Endothelial cell of umbilical vein (primary cell): ENCODE results near the gene KRT86. TPM values are rescaled to one million over a fixed set of nuclear protein-coding genes. Genes with fewer than 3 reads are reported as not detected.

Experiments used
- BruUV-seq: library from RNA; stranded (reverse); fragments of 400-500 nt; replicated peaks from 2 replicates; lab custom pipeline; 2021; lab: Mats Ljungman, UMichigan
- CTCF ChIA-PET: fragments of 300-600, 350-600 bp; sonication (Branson Sonifier 250); formaldehyde crosslinking; loops from one replicate; lab custom pipeline; 2021; ENCODE audit warnings: antibody characterized with exemption, inconsistent platforms; lab: Charles Lee
- POLR2A ChIA-PET: fragments of 300-600, 350-600 bp; sonication (Branson Sonifier 250); formaldehyde crosslinking; loops from one replicate; lab custom pipeline; 2021; ENCODE audit warnings: antibody characterized with exemption, inconsistent platforms; lab: Charles Lee
- DNase-seq: peaks from one replicate; pipeline ENCODE4 v3.0.0-alpha.2; 2011; ENCODE audit warnings: low read depth, low spot score
- FAIRE-seq: peaks from 2 replicates; lab custom pipeline; 2011; peaks lifted over from hg19 to GRCh38; lab: Jason Lieb, UNC
- H2AFZ ChIP-seq: 2 replicates; pipeline ENCODE4 v1.6.0; 2012; ENCODE audit warnings: low read depth, low read length, control low read depth, inconsistent platforms
- H3K27ac ChIP-seq: 2 replicates; pipeline ENCODE4 v1.5.1; 2011; ENCODE audit warnings: low read depth, mild to moderate bottlenecking, control low read depth, low read length, moderate library complexity; ENCODE audit not compliant: insufficient read depth
- H3K27me3 ChIP-seq, 2 experiments: 2 replicates each; pipeline versions ENCODE4 v1.6.0 to v1.6.1; 2011; ENCODE audit warnings: low read length in 2 of 2, mixed read lengths in 1 of 2; ENCODE audit not compliant: control insufficient read depth in 2 of 2, insufficient read depth in 2 of 2
- H3K36me3 ChIP-seq, 2 experiments: 2 replicates in 1 of 2; 3 replicates in 1 of 2; pipeline ENCODE4 v1.5.1; 2011; ENCODE audit warnings: low read length in 2 of 2, mild to moderate bottlenecking in 1 of 2, moderate library complexity in 1 of 2; ENCODE audit not compliant: control insufficient read depth in 2 of 2, insufficient read depth in 2 of 2; ENCODE audit errors: extremely low read depth in 1 of 2
- H3K4me1 ChIP-seq: 3 replicates; pipeline ENCODE4 v1.5.1; 2011; ENCODE audit warnings: mild to moderate bottlenecking, low read length; ENCODE audit not compliant: control insufficient read depth, insufficient read depth; ENCODE audit errors: extremely low read depth
- H3K4me2 ChIP-seq: 2 replicates; pipeline ENCODE4 v1.6.1; 2011; ENCODE audit warnings: low read length, control low read depth, mixed read lengths; ENCODE audit not compliant: insufficient read depth
- H3K4me3 ChIP-seq, 3 experiments: fragments of 200-600 bp in 1 of 3; sonication (generic), shearing (Covaris generic) in 1 of 3; replicated peaks in 1 of 3; 2 replicates each; pipeline ENCODE4 v1.5.1; 2011 to 2016; ENCODE audit warnings: control low read depth in 3 of 3, low read length in 3 of 3, mild to moderate bottlenecking in 2 of 3, inconsistent platforms in 1 of 3, low read depth in 1 of 3, moderate library complexity in 1 of 3; ENCODE audit not compliant: insufficient read depth in 1 of 3
- H3K79me2 ChIP-seq: 2 replicates; pipeline ENCODE4 v1.6.0; 2012; ENCODE audit warnings: low read length, inconsistent platforms; ENCODE audit not compliant: control insufficient read depth, insufficient read depth
- H3K9ac ChIP-seq: replicated peaks from 2 replicates; pipeline ENCODE3; 2011; ENCODE audit warnings: low read length, control low read depth; ENCODE audit not compliant: insufficient read depth; ENCODE audit errors: extremely low read depth
- H3K9me1 ChIP-seq: replicated peaks from 3 replicates; pipeline ENCODE4 v1.6.0; 2011; ENCODE audit warnings: mild to moderate bottlenecking, low read length; ENCODE audit not compliant: control insufficient read depth, insufficient read depth; ENCODE audit errors: extremely low read depth
- H3K9me3 ChIP-seq: replicated peaks from 2 replicates; pipeline ENCODE4 v1.5.1; 2012; ENCODE audit warnings: low read length, inconsistent platforms; ENCODE audit not compliant: control insufficient read depth, insufficient read depth
- H4K20me1 ChIP-seq: replicated peaks from 2 replicates; pipeline ENCODE3; 2011; ENCODE audit warnings: mild to moderate bottlenecking, low read length; ENCODE audit not compliant: control insufficient read depth, insufficient read depth; ENCODE audit errors: extremely low read depth
- FOS ChIP-seq: IDR thresholded peaks from 2 replicates; pipeline ENCODE4 v1.6.1; 2011; ENCODE audit warnings: mild to moderate bottlenecking, low read length, moderate library complexity, borderline replicate concordance; ENCODE audit not compliant: insufficient read depth
- GATA2 ChIP-seq: IDR thresholded peaks from 2 replicates; pipeline ENCODE4 v1.7.0; 2011; ENCODE audit warnings: low read depth, mild to moderate bottlenecking, moderate library complexity, mixed read lengths, low read length; ENCODE audit not compliant: insufficient read length, insufficient read depth
- JUN ChIP-seq: IDR thresholded peaks from 2 replicates; pipeline ENCODE4 v1.6.1; 2011; ENCODE audit warnings: borderline replicate concordance, low read depth; ENCODE audit not compliant: insufficient read length, insufficient read depth
- MYC ChIP-seq: IDR thresholded peaks from one replicate; pipeline ENCODE4 v1.6.1; 2011; ENCODE audit warnings: mild to moderate bottlenecking, low read depth, low read length
- POLR2A ChIP-seq: IDR thresholded peaks from 2 replicates; pipeline ENCODE4 v1.6.1; 2012; ENCODE audit warnings: low read depth, mild to moderate bottlenecking, control low read depth, low read length
- POLR2AphosphoS5 ChIP-seq: IDR thresholded peaks from 2 replicates; pipeline ENCODE4 v1.6.1; 2012; ENCODE audit warnings: low read depth, mild to moderate bottlenecking, control low read depth, low read length, moderate library complexity; ENCODE audit not compliant: insufficient read depth
- dilution Hi-C: fragments of 300-500 bp; cut with MboI; formaldehyde crosslinking; loops from one replicate; pipeline ENCODE4 v1.15.0; 2019; ENCODE audit warnings: low sequenced_read_pairs; ENCODE audit not compliant: extremely low pct_ligation_motif_present
- intact Hi-C: fragments of 100-400 bp; cut with micrococcal nuclease; formaldehyde crosslinking; loops from one replicate; pipeline ENCODE4 v1.10.0; 2022
- polyA plus RNA-seq, 4 experiments: library from polyadenylated mRNA; depleted of rRNA in 3 of 4; stranded (reverse) in 3 of 4; unstranded in 1 of 4; fragments of >200 nt; gene quantifications; 2 replicates each; pipeline versions ENCODE4 v1.2.1 to v1.2.3, GENCODE V29; 2011 to 2012; ENCODE audit warnings: missing spikeins in 1 of 4
- total RNA-seq: library from RNA; stranded (reverse); gene quantifications from 2 replicates; pipeline ENCODE4 v1.2.3, GENCODE V29; 2021
- TF ChIP-seq, protein P1 (sequence below): IDR thresholded peaks from 2 replicates; pipeline ENCODE4 v1.6.1; 2011; ENCODE audit not compliant: insufficient read depth, insufficient read length
- TF ChIP-seq, protein P2 (sequence below), 2 donors: IDR thresholded peaks; 1 replicate in 1 of 2; 2 replicates in 1 of 2; pipeline ENCODE4 v1.5.1; 2011; ENCODE audit warnings: low read length in 2 of 2, mild to moderate bottlenecking in 2 of 2, moderate library complexity in 2 of 2, control low read depth in 1 of 2, inconsistent platforms in 1 of 2, low read depth in 1 of 2; ENCODE audit not compliant: insufficient read depth in 1 of 2; ENCODE audit errors: extremely low read depth in 1 of 2

Gene KRT86
- total and polyA plus RNA-seq, 2 donors (not counting 3 experiments of a cell fraction or from before 2014, with no cell fraction given): not detected

GRCh38 chr12:52310622-52311284 lies 36.3 kb downstream of the KRT86 start:
- POLR2A ChIA-PET: interaction anchor here (0.6 kb wide), 1 partner anchor 8 kb away, joined by 5 read pairs; no protein-coding TSS in a partner anchor
- DNase-seq: no peak
- CTCF ChIA-PET: interaction anchor here (0.7 to 3.7 kb wide), 11 partner anchors 8 to 555 kb away, joined by 3 to 32 read pairs (median 4); no protein-coding TSS in a partner anchor
- Histone ChIP-seq H3K9me1 (no peaks in the 10 kb centered on the region), H3K4me2 (no peak overlapping the region), H3K4me3 (no peak overlapping the region), H3K4me1 (no peaks in the 10 kb centered on the region), H3K79me2 (no peaks in the 10 kb centered on the region), H3K36me3 (no peaks in the 10 kb centered on the region), H2AFZ (no peak overlapping the region), H3K9ac (no peak overlapping the region), H4K20me1 (no peaks in the 10 kb centered on the region), H3K9me3 (no peaks in the 10 kb centered on the region), H3K27ac (no peak overlapping the region), H3K27me3 (peaks cover 65% of the 10 kb centered on the region in 2 experiments)
- intact Hi-C loops: no loop called here
- FAIRE-seq: no peak
- dilution Hi-C loops: no loop called here
- TF ChIP-seq POLR2A: no peak
- TF ChIP-seq POLR2AphosphoS5: no peak
- no peak for TF ChIP-seq GATA2
- no peak for TF ChIP-seq FOS
- no TSS peak for BruUV-seq

DNA sequence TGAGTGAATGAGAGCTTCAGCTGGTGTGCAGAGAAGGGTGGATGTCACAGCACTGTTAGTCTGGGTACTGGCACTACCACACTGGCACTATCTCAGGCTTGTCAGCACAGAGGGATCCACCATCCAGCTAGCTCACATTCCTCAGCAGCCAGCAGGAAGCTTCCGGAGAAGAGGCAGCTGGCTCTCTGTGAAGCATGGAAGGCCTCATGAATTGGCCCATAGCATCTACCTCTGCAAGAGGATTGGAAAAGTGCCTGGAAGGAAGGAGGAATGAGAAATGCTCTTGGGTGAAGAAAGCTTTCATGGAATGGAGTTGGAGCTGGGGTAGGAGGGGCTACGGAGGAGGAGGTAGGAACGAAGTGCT lies 36.8 kb downstream of the KRT86 start:
- ChIA-PET CTCF (interaction anchor here (0.7 to 3.7 kb wide), 11 partner anchors 8 to 554 kb away, joined by 3 to 32 read pairs (median 4); no protein-coding TSS in a partner anchor), POLR2A (interaction anchor here (0.6 kb wide), 1 partner anchor 8 kb away, joined by 5 read pairs; no protein-coding TSS in a partner anchor)
- dilution Hi-C loops: no loop called here
- H3K27me3 ChIP-seq: peaks cover 63% of the 10 kb centered on the region in 2 experiments
- no peak overlapping the region for H2AFZ ChIP-seq
- FAIRE-seq (no peak), DNase-seq (no peak)
- no peaks in the 10 kb centered on the region for H3K79me2 ChIP-seq
- no peaks in the 10 kb centered on the region for H3K9me3 ChIP-seq
- no peak overlapping the region for H3K4me2 ChIP-seq
- intact Hi-C loops: no loop called here
- H3K4me3 ChIP-seq: no peak overlapping the region
- no peaks in the 10 kb centered on the region for H4K20me1 ChIP-seq
- TF ChIP-seq POLR2A: no peak
- TF ChIP-seq POLR2AphosphoS5: no peak
- TF ChIP-seq, protein P1, sequence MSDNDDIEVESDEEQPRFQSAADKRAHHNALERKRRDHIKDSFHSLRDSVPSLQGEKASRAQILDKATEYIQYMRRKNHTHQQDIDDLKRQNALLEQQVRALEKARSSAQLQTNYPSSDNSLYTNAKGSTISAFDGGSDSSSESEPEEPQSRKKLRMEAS: no peak
- TF ChIP-seq, protein P2, sequence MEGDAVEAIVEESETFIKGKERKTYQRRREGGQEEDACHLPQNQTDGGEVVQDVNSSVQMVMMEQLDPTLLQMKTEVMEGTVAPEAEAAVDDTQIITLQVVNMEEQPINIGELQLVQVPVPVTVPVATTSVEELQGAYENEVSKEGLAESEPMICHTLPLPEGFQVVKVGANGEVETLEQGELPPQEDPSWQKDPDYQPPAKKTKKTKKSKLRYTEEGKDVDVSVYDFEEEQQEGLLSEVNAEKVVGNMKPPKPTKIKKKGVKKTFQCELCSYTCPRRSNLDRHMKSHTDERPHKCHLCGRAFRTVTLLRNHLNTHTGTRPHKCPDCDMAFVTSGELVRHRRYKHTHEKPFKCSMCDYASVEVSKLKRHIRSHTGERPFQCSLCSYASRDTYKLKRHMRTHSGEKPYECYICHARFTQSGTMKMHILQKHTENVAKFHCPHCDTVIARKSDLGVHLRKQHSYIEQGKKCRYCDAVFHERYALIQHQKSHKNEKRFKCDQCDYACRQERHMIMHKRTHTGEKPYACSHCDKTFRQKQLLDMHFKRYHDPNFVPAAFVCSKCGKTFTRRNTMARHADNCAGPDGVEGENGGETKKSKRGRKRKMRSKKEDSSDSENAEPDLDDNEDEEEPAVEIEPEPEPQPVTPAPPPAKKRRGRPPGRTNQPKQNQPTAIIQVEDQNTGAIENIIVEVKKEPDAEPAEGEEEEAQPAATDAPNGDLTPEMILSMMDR (IDR thresholded peaks at IDR 0.05; ENCODE audit: extremely low read depth in 1 of 2, insufficient read depth in 1 of 2, low read depth in 1 of 2, low read length in 2 of 2): no peak
- no peak for TF ChIP-seq MYC
- TF ChIP-seq GATA2: no peak
- no peak for TF ChIP-seq JUN
- TF ChIP-seq FOS: no peak
- no peaks in the 10 kb centered on the region for H3K9me1 ChIP-seq
- no peak overlapping the region for H3K27ac ChIP-seq
- no peak overlapping the region for H3K9ac ChIP-seq
- no peaks in the 10 kb centered on the region for H3K4me1 ChIP-seq
- no TSS peak for BruUV-seq
- no peaks in the 10 kb centered on the region for H3K36me3 ChIP-seq
